Loucy (cell line): Measurements from ENCODE around the gene TBX20.
"Not testable (repeated sequence)": the region's sequence is repeated elsewhere in the genome, so short reads cannot be mapped to it uniquely, and the experiment has no call there.

Experiments
- EZH2phosphoT487 ChIP-seq: fragments of 200-600 bp; IDR thresholded peaks from 2 replicates; pipeline ENCODE4 v1.6.1; 2018; ENCODE audit warnings: antibody characterized with exemption, mild to moderate bottlenecking, moderate library complexity, borderline replicate concordance
- TF ChIP-seq, protein P1 (sequence below): fragments of 200-600 bp; sonication (generic); conservative IDR thresholded peaks from 2 replicates; pipeline ENCODE4 v1.5.1; 2014; ENCODE audit warnings: mild to moderate bottlenecking, antibody characterized with exemption, low read length

DNA sequence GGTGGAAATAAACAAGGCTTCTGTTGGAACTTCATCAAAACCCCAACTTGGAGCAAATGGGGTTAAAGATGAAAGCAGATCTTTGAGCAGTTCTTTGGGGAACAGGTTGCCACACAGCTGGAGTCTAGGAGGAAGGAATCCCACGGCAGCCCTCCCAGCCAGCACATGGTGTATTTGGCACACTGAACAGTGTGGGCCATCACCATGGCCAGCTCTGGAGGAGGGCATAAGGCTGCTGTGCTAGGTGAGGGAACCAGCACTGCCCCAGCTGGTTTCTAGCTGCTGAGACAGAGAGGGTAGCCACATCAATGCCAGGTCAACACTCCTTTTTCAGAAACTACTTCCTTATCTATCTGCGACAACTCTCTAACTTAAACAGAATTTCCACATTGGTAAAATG lies 33.7 kb downstream of the TBX20 start:
- TF ChIP-seq EZH2phosphoT487, result not testable (repeated sequence)
- TF ChIP-seq, protein P1, sequence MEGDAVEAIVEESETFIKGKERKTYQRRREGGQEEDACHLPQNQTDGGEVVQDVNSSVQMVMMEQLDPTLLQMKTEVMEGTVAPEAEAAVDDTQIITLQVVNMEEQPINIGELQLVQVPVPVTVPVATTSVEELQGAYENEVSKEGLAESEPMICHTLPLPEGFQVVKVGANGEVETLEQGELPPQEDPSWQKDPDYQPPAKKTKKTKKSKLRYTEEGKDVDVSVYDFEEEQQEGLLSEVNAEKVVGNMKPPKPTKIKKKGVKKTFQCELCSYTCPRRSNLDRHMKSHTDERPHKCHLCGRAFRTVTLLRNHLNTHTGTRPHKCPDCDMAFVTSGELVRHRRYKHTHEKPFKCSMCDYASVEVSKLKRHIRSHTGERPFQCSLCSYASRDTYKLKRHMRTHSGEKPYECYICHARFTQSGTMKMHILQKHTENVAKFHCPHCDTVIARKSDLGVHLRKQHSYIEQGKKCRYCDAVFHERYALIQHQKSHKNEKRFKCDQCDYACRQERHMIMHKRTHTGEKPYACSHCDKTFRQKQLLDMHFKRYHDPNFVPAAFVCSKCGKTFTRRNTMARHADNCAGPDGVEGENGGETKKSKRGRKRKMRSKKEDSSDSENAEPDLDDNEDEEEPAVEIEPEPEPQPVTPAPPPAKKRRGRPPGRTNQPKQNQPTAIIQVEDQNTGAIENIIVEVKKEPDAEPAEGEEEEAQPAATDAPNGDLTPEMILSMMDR, result not testable (repeated sequence)
